Peyer's patch (tissue), 4 donors: ENCODE results near the gene CAV1.

ENCODE experiments used
- CTCF ChIP-seq, 6 experiments: fragments of 450-650 bp in 4 of 6; fragments of 200-600 bp in 2 of 6; sonication (generic) in 1 of 6; IDR thresholded peaks; one replicate each; pipeline ENCODE4 v1.5.1; 2017 to 2019; ENCODE audit warnings: antibody characterized with exemption in 6 of 6, mild to moderate bottlenecking in 3 of 6, moderate library complexity in 1 of 6
- POLR2A ChIP-seq, 2 donors: fragments of 450-650 bp; IDR thresholded peaks; one replicate each; pipeline ENCODE4 v1.5.1; 2017; ENCODE audit warnings: antibody characterized with exemption in 2 of 2, mild to moderate bottlenecking in 2 of 2, moderate library complexity in 2 of 2

GRCh38 chr7:116610721-116611120 is 85.9 kb downstream of the CAV1 start:
- TF ChIP-seq POLR2A (IDR thresholded peaks at IDR 0.05) (no peak), CTCF (IDR thresholded peaks at IDR 0.05) (no peak)
